B cell (primary cell): Measurements from ENCODE around the gene RETREG2. TPM values are rescaled to one million over a fixed set of nuclear protein-coding genes. Genes with fewer than 3 reads are reported as not detected.

ENCODE experiments used
- ATAC-seq: fragments of 200-7000 bp; cut with Tn5 transposase; one replicate; pipeline ENCODE4 v1.10.0; 2021; ENCODE audit warnings: low read depth, mild to moderate bottlenecking, moderate number of reproducible peaks, moderate library complexity
- CTCF ChIA-PET: fragments of 350-600 bp; sonication (Branson Sonifier 250); formaldehyde crosslinking; loops from one replicate; lab custom pipeline; 2021; ENCODE audit warnings: antibody characterized with exemption, inconsistent platforms; lab: Charles Lee
- POLR2A ChIA-PET: fragments of 350-600 bp; sonication (Branson Sonifier 250); formaldehyde crosslinking; loops from one replicate; lab custom pipeline; 2021; ENCODE audit warnings: antibody characterized with exemption; lab: Charles Lee
- DNase-seq: peaks from one replicate; pipeline ENCODE4 v3.0.0; 2013
- H2AFZ ChIP-seq: 2 replicates; pipeline ENCODE4 v1.6.1; 2012; ENCODE audit warnings: mild to moderate bottlenecking, low read depth, low read length; ENCODE audit not compliant: insufficient read depth, poor library complexity, severe bottlenecking
- H3K27ac ChIP-seq, 2 donors: 1 replicate in 1 of 2; 2 replicates in 1 of 2; pipeline ENCODE4 v1.5.1; 2012 to 2013; ENCODE audit warnings: low read length in 2 of 2, mild to moderate bottlenecking in 2 of 2, moderate library complexity in 1 of 2
- H3K27me3 ChIP-seq, 4 experiments: fragments of 200-600 bp in 1 of 4; sonication (generic) in 1 of 4; replicated peaks in 1 of 4; 1 replicate in 2 of 4; 2 replicates in 2 of 4; pipeline versions ENCODE4 v1.6.1 to v1.7.0; 2013 to 2016; ENCODE audit warnings: low read length in 3 of 4, mild to moderate bottlenecking in 2 of 4, mixed read lengths in 1 of 4, moderate library complexity in 1 of 4; ENCODE audit not compliant: insufficient read depth in 4 of 4, control insufficient read depth in 3 of 4; ENCODE audit errors: control extremely low read depth in 1 of 4
- H3K36me3 ChIP-seq, 2 experiments: replicated peaks in 1 of 2; 1 replicate in 1 of 2; 2 replicates in 1 of 2; pipeline versions ENCODE4 v1.6.1 to v1.7.1; 2013; ENCODE audit warnings: low read length in 1 of 2; ENCODE audit not compliant: insufficient read depth in 2 of 2, control insufficient read depth in 1 of 2; ENCODE audit errors: control extremely low read depth in 1 of 2, extremely low read depth in 1 of 2
- H3K4me1 ChIP-seq, 2 donors: fragments of 200-600 bp in 1 of 2; sonication (generic) in 1 of 2; 1 replicate in 1 of 2; 2 replicates in 1 of 2; pipeline versions ENCODE4 v1.5.1 to v1.6.1; 2013 to 2017; ENCODE audit warnings: low read length in 2 of 2; ENCODE audit not compliant: control insufficient read depth in 2 of 2, insufficient read depth in 2 of 2
- H3K4me2 ChIP-seq: replicated peaks from 2 replicates; pipeline ENCODE3; 2012; ENCODE audit warnings: mild to moderate bottlenecking, low read depth, low read length; ENCODE audit not compliant: poor library complexity, severe bottlenecking
- H3K4me3 ChIP-seq, 5 experiments: fragments of 200-600 bp in 1 of 5; sonication (generic) in 1 of 5; 1 replicate in 3 of 5; 2 replicates in 2 of 5; pipeline versions ENCODE4 v1.5.1 to v1.7.0; 2011 to 2016; ENCODE audit warnings: low read length in 4 of 5, mild to moderate bottlenecking in 4 of 5, low read depth in 2 of 5, control low read depth in 1 of 5, moderate library complexity in 1 of 5; ENCODE audit not compliant: insufficient read depth in 1 of 5; ENCODE audit errors: control extremely low read depth in 1 of 5, extremely low read depth in 1 of 5
- H3K79me2 ChIP-seq: fragments of 200-600 bp; sonication (generic); one replicate; pipeline ENCODE4 v1.6.0; 2016; ENCODE audit warnings: low read length; ENCODE audit not compliant: control insufficient read depth, insufficient read depth
- H3K9ac ChIP-seq: fragments of 200-600 bp; sonication (generic); 2 replicates; pipeline ENCODE4 v1.6.1; 2017; ENCODE audit warnings: mild to moderate bottlenecking, low read length, moderate library complexity
- H3K9me3 ChIP-seq, 3 donors: one replicate each; pipeline versions ENCODE4 v1.6.1 to v1.7.1; 2013; ENCODE audit warnings: low read length in 2 of 3; ENCODE audit not compliant: control insufficient read depth in 2 of 3, insufficient read depth in 1 of 3; ENCODE audit errors: control extremely low read depth in 1 of 3
- H4K20me1 ChIP-seq: 2 replicates; pipeline ENCODE4 v1.6.0; 2012; ENCODE audit warnings: mild to moderate bottlenecking, low read length; ENCODE audit not compliant: insufficient read depth, control insufficient read depth, poor library complexity, severe bottlenecking
- H3K27ac Mint-ChIP-seq: one replicate; pipeline ENCODE4 v1.8.0; 2021; ENCODE audit warnings: mixed read lengths
- H3K27me3 Mint-ChIP-seq: one replicate; pipeline ENCODE4 v1.8.0; 2021; ENCODE audit warnings: mixed read lengths
- H3K4me1 Mint-ChIP-seq: one replicate; pipeline ENCODE4 v1.8.0; 2021; ENCODE audit warnings: mixed read lengths
- H3K4me3 Mint-ChIP-seq: one replicate; pipeline ENCODE4 v1.8.0; 2021; ENCODE audit warnings: mixed read lengths
- H3K9me3 Mint-ChIP-seq: one replicate; pipeline ENCODE4 v1.8.0; 2022; ENCODE audit warnings: mixed read lengths; ENCODE audit not compliant: insufficient read depth
- CTCF ChIP-seq: fragments of 200-600 bp; IDR thresholded peaks from one replicate; pipeline ENCODE4 v1.8.0; 2022; ENCODE audit warnings: antibody characterized with exemption, mild to moderate bottlenecking
- EZH2 ChIP-seq: IDR thresholded peaks from 2 replicates; pipeline ENCODE4 v1.6.1; 2012; ENCODE audit warnings: borderline replicate concordance, low read depth, mild to moderate bottlenecking, moderate library complexity, low read length; ENCODE audit not compliant: insufficient read depth, poor library complexity, severe bottlenecking
- WGBS: methylation state at CpG from one replicate; pipeline ENCODE4 v1.1.5; 2013; ENCODE audit warnings: missing lambda C conversion rate; ENCODE audit not compliant: insufficient coverage; 5-methylcytosine and 5-hydroxymethylcytosine counted together
- intact Hi-C: fragments of 100-400 bp; cut with micrococcal nuclease; formaldehyde crosslinking; loops from one replicate; pipeline ENCODE4 v1.10.0; 2022
- polyA plus RNA-seq: library from polyadenylated mRNA; depleted of rRNA; stranded (reverse); fragments of >200 nt; gene quantifications from 2 replicates; pipeline ENCODE4 v1.2.3, GENCODE V29; 2012
- total RNA-seq, 2 donors: library from RNA; stranded (reverse); fragments of 120-200 nt in 1 of 2; gene quantifications; 1 replicate in 1 of 2; 2 replicates in 1 of 2; pipeline versions ENCODE4 v1.2.3 to v1.2.4, GENCODE V29; 2013 to 2022

RETREG2 gene
- total and polyA plus RNA-seq, 2 donors (not counting 1 experiment from before 2014, with no cell fraction given) = 46.7 to 102 TPM

- no peak overlapping the region for H3K4me3 ChIP-seq
These were observed 30.0 kb downstream of the RETREG2 start for GRCh38 chr2:219207884-219208740.

More at GRCh38 chr2:219207884-219208740, 30.0 kb downstream of the RETREG2 start:
- Mint-ChIP-seq H3K4me1 (peaks cover 28% of the 10 kb centered on the region), H3K27me3 (no peaks in the 10 kb centered on the region), H3K4me3 (peak overlapping the region; percentile 69), H3K9me3 (no peaks in the 10 kb centered on the region), H3K27ac (peak overlapping the region; percentile 79)
- no peak for DNase-seq
- 85% methylated on average over 11 of the region's 17 CpGs for WGBS
- H3K4me2 ChIP-seq = peak overlapping the region; percentile 80
- peaks cover 7 to 24% of the 10 kb centered on the region in 2 experiments for H3K36me3 ChIP-seq
- peaks cover 16 to 23% of the 10 kb centered on the region in 2 donors for H3K4me1 ChIP-seq
- peaks cover 14% of the 10 kb centered on the region for H4K20me1 ChIP-seq
- H2AFZ ChIP-seq = no peak overlapping the region
- CTCF ChIA-PET = interaction anchor here (0.7 to 7.3 kb wide), 9 partner anchors 16 to 92 kb away, joined by 3 to 65 read pairs (median 4); partner anchors contain the start of genes CNPPD1, NHEJ1 and TUBA4A
- no peaks in the 10 kb centered on the region for H3K27me3 ChIP-seq
- H3K79me2 ChIP-seq = peaks cover 6% of the 10 kb centered on the region
- intact Hi-C loops = loop anchor here (1.0 to 2.0 kb wide), 2 partner anchors 21 to 37 kb away; partner anchors contain the start of genes ANKZF1, ATG9A, GLB1L and STK16
- no peaks in the 10 kb centered on the region for H3K9me3 ChIP-seq
- ATAC-seq = no peak
- POLR2A ChIA-PET = interaction anchor here (3.0 kb wide), 1 partner anchor 32 kb away, joined by 46 read pairs; the partner anchor contains the start of genes CNPPD1 and RETREG2
- H3K27ac ChIP-seq = peak overlapping the region in 1 of 2 donors; percentile 94
- no peak overlapping the region for H3K9ac ChIP-seq
- no peak for TF ChIP-seq EZH2
- TF ChIP-seq CTCF = no peak
